Right lobe of liver (tissue), 6 donors: ENCODE data around the gene MCM6. TPM values are rescaled to one million over a fixed set of nuclear protein-coding genes. Genes with fewer than 3 reads are reported as not detected.

ENCODE experiments used
- ATAC-seq, 4 donors: fragments of 200-7000 bp; cut with Tn5 transposase; one replicate each; pipeline ENCODE4 v1.9.1; 2020; ENCODE audit warnings: mild to moderate bottlenecking in 4 of 4, moderate library complexity in 4 of 4
- DNase-seq, 3 donors: peaks; one replicate each; pipeline ENCODE4 v3.0.0-alpha.2; 2020
- H3K27ac ChIP-seq, 3 donors: fragments of 200-600 bp; one replicate each; pipeline ENCODE4 v1.8.0; 2022
- H3K27me3 ChIP-seq, 2 donors: fragments of 200-600 bp; one replicate each; pipeline ENCODE4 v1.8.0; 2022
- H3K36me3 ChIP-seq, 4 donors: fragments of 200-600 bp; sonication (generic) in 1 of 4; one replicate each; pipeline versions ENCODE4 v1.5.1 to v1.8.0; 2017 to 2022; ENCODE audit warnings: control low read depth in 1 of 4
- H3K4me1 ChIP-seq, 4 donors: fragments of 200-600 bp; sonication (generic) in 1 of 4; one replicate each; pipeline versions ENCODE4 v1.5.1 to v1.8.0; 2017 to 2022; ENCODE audit warnings: control low read depth in 1 of 4
- H3K4me3 ChIP-seq, 3 donors: fragments of 200-600 bp; one replicate each; pipeline ENCODE4 v1.8.0; 2022
- H3K9me3 ChIP-seq, 4 donors: fragments of 200-600 bp; sonication (generic) in 1 of 4; one replicate each; pipeline versions ENCODE4 v1.5.1 to v1.8.0; 2017 to 2022; ENCODE audit warnings: control low read depth in 1 of 4
- POLR2A ChIP-seq: fragments of 450-650 bp; IDR thresholded peaks from one replicate; pipeline ENCODE4 v1.6.1; 2017; ENCODE audit warnings: antibody characterized with exemption, mild to moderate bottlenecking
- WGBS: methylation state at CpG from one replicate; pipeline ENCODE4 v1.1.6; 2018; ENCODE audit warnings: low coverage, low lambda C conversion rate; ENCODE audit not compliant: insufficient coverage; ENCODE audit errors: missing lambda C conversion rate; 5-methylcytosine and 5-hydroxymethylcytosine counted together
- intact Hi-C, 2 donors: fragments of 100-400 bp; cut with DNase I; formaldehyde crosslinking; loops; one replicate each; pipeline versions ENCODE4 v1.11.2 to v1.14.1; 2022
- total RNA-seq, 6 experiments: library from RNA; depleted of rRNA in 2 of 6; stranded (reverse); fragments of >200 nt in 2 of 6; fragmentation: NEBNext Ultra II Directional in 3 of 6; extraction: Animal tissue kit (Norgen Biotek cat#: 25700) in 3 of 6; gene quantifications; one replicate each; pipeline versions ENCODE4 v1.1.0 to v1.2.4, GENCODE V29; 2016 to 2023
- TF ChIP-seq, protein P1 (sequence below), 4 donors: fragments of 200-600 bp in 3 of 4; fragments of 450-650 bp in 1 of 4; IDR thresholded peaks; one replicate each; pipeline versions ENCODE4 v1.5.1 to v1.8.0; 2016 to 2022; ENCODE audit warnings: antibody characterized with exemption in 4 of 4, mild to moderate bottlenecking in 2 of 4
- donor health status: DM: no; HTN: yes; CAD: no.
- donor health status: DM: no; HTN: no; CAD: no.
- donor health status: DM: no; HTN: no; CAD: no.
- donor health status: DM: no; HTN: yes; CAD: no.
- donor health status: DM: no; HTN: yes; CAD: no.

Gene MCM6
- total RNA-seq, 6 experiments from 2014 or later: 1.5 to 13.2 (median 4.7) TPM

DNA sequence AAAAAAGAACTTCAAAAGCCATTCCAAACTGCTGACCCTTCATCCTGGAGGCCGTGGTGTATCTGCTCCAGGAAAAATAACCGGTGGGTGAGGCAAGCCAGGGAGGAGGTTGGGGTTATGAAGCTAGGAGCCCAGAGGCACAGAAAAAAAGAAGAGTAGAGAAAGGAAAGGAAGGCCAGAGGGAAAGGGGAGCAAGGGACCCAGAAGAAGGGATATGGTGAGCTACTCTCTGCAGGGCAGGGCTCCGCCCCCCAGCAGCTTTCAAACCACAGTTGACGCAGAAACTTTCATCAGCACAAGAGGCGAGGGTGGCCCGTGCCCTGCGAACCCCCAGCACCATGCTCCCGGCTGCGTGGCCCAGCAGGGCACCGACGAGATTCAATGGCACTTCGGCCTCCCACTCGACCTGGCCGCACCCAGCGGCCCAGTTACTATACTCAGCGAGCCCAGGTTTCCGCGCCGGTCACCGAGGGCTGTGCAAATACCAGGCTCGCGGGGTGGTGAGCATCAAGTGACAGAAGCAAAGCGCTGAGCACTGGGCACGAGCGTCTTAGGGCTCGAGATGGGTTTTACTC lies 665 bp downstream of the MCM6 start:
- DNase-seq: peak; percentile 54 to 67 (median 55)
- Histone ChIP-seq H3K4me1 (peaks cover 0 to 7% (median 0%) of the 10 kb centered on the region in 4 donors), H3K27me3 (no peaks in the 10 kb centered on the region), H3K4me3 (peak overlapping the region; percentile 62 to 84 (median 81)), H3K27ac (peak overlapping the region in 2 of 3 donors; percentile 48 to 62), H3K36me3 (no peaks in the 10 kb centered on the region), H3K9me3 (no peaks in the 10 kb centered on the region)
- TF ChIP-seq, protein P1, sequence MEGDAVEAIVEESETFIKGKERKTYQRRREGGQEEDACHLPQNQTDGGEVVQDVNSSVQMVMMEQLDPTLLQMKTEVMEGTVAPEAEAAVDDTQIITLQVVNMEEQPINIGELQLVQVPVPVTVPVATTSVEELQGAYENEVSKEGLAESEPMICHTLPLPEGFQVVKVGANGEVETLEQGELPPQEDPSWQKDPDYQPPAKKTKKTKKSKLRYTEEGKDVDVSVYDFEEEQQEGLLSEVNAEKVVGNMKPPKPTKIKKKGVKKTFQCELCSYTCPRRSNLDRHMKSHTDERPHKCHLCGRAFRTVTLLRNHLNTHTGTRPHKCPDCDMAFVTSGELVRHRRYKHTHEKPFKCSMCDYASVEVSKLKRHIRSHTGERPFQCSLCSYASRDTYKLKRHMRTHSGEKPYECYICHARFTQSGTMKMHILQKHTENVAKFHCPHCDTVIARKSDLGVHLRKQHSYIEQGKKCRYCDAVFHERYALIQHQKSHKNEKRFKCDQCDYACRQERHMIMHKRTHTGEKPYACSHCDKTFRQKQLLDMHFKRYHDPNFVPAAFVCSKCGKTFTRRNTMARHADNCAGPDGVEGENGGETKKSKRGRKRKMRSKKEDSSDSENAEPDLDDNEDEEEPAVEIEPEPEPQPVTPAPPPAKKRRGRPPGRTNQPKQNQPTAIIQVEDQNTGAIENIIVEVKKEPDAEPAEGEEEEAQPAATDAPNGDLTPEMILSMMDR (IDR thresholded peaks at IDR 0.05): no peak
- no peak for TF ChIP-seq POLR2A
- intact Hi-C loops: no loop called here
- 3% methylated on average over 4 of the region's 26 CpGs for WGBS
- ATAC-seq: peak; percentile 57 to 64 (median 59)

DNA sequence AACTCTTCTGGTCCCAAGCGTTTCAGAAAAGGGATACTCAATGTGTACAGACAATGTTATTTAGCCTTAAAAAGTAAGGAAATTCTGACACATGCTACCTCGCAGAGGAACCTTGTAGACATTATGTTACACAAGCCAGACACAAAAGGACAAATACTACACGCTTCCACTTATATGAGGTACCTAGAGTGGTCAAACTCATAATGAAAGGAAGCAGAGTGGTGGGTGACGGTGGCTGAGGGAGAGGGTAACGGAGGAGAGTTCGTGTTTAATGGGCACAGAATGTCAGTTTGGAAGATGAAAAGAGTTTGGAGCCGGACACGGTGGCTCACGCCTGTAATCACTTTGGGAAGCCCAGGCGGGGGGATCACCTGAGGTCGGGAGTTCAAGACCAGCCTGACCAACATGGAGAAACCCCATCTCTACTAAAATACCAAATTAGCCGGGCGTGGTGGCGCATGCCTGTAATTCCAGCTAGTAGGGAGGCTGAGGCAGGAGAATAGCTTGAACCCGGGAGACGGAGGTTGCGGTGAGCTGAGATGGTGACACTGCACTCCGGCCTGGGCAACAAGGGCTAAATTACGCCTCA lies 1.4 kb downstream of the MCM6 start:
- intact Hi-C loops: no loop called here
- DNase-seq (no peak), ATAC-seq (no peak)
- H3K27ac ChIP-seq: no peak overlapping the region
- H3K36me3 ChIP-seq: no peaks in the 10 kb centered on the region
- peaks cover 0 to 7% (median 0%) of the 10 kb centered on the region in 4 donors for H3K4me1 ChIP-seq
- no peaks in the 10 kb centered on the region for H3K27me3 ChIP-seq
- no peaks in the 10 kb centered on the region for H3K9me3 ChIP-seq
- 81% methylated on average over 7 of the region's 19 CpGs for WGBS
- no peak for TF ChIP-seq POLR2A
- TF ChIP-seq, protein P1 (IDR thresholded peaks at IDR 0.05): no peak
- no peak overlapping the region for H3K4me3 ChIP-seq

DNA sequence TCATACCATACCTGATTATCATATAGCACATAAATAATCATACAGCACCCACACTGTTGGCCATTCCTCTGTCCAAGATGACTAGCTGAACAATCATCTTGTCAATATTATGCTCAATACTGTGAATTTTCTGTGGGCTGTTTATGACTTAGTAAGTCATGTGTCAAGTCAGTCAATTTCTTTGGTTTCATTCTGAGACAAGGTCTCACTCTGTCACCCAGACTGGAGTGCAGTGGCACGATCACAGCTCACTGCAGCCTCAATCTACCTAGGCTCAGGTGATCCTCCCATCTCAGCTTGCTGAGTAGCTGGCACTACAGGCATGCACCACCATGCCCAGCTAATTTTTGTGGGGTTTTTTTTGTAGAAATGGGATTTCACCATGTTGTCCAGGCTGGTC lies 5.7 kb downstream of the MCM6 start:
- Histone ChIP-seq H3K4me1 (peaks cover 0 to 4% (median 0%) of the 10 kb centered on the region in 4 donors), H3K27me3 (no peaks in the 10 kb centered on the region), H3K36me3 (peaks cover 0 to 10% (median 0%) of the 10 kb centered on the region in 4 donors), H3K9me3 (no peaks in the 10 kb centered on the region), H3K4me3 (no peak overlapping the region), H3K27ac (no peak overlapping the region)
- intact Hi-C loops: no loop called here
- no CpG with 5 or more reads among the region's 1 CpG for WGBS
- no peak for DNase-seq
- TF ChIP-seq, protein P1 (IDR thresholded peaks at IDR 0.05): no peak
- TF ChIP-seq POLR2A: no peak
- ATAC-seq: no peak

DNA sequence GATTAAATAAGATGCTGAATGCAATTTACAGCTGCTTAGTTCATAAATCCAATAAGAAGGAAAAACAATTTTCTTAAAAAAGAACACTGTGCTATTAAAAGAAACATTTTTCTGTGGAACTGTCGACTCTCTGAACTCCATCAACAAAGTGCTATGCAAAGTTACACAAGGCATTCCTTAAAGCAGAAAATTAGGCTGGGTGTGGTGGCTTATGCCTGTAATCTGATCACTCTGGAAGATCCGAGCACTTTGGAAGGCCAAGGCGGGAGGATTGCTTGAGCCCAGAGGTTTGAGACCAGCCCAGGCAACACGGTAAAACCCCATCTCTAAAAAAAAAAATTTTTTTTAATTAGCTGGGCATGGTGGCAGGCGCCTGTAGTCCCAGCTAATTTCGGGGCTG lies 13.0 kb downstream of the MCM6 start:
- ATAC-seq: no peak
- Histone ChIP-seq H3K9me3 (no peaks in the 10 kb centered on the region), H3K36me3 (peaks cover 0 to 18% (median 3%) of the 10 kb centered on the region in 4 donors), H3K27me3 (no peaks in the 10 kb centered on the region), H3K4me1 (no peaks in the 10 kb centered on the region), H3K4me3 (no peak overlapping the region), H3K27ac (no peak overlapping the region)
- 93% methylated on average over 4 of the region's 6 CpGs for WGBS
- TF ChIP-seq, protein P1 (IDR thresholded peaks at IDR 0.05): no peak
- no peak for TF ChIP-seq POLR2A
- no peak for DNase-seq
- intact Hi-C loops: no loop called here
